Mesodermal cell (in vitro differentiated cells): Measurements from ENCODE around the gene BCCIP.

ENCODE experiments used
- H3K27ac ChIP-seq: 2 replicates; pipeline ENCODE4 v1.7.0; 2013; ENCODE audit warnings: mild to moderate bottlenecking, low read depth, low read length, moderate library complexity; ENCODE audit not compliant: severe bottlenecking
- H3K36me3 ChIP-seq: 2 replicates; pipeline ENCODE4 v1.7.1; 2013; ENCODE audit warnings: mild to moderate bottlenecking, low read length, moderate library complexity; ENCODE audit not compliant: control insufficient read depth, insufficient read depth
- H3K4me1 ChIP-seq: one replicate; pipeline ENCODE4 v1.7.1; 2013; ENCODE audit warnings: mild to moderate bottlenecking, low read length; ENCODE audit not compliant: insufficient read depth, control insufficient read depth, poor library complexity, severe bottlenecking
- H3K4me3 ChIP-seq: 2 replicates; pipeline ENCODE4 v1.7.0; 2013; ENCODE audit warnings: low read length, control low read depth, mild to moderate bottlenecking; ENCODE audit not compliant: insufficient read depth, poor library complexity, severe bottlenecking; ENCODE audit errors: extremely low read depth
- H3K9me3 ChIP-seq: 2 replicates; pipeline ENCODE4 v1.7.1; 2013; ENCODE audit warnings: mild to moderate bottlenecking, low read length, moderate library complexity; ENCODE audit not compliant: control insufficient read depth
- WGBS, 2 experiments: methylation state at CpG; one replicate each; pipeline ENCODE4 v1.1.5; 2013; ENCODE audit warnings: missing lambda C conversion rate in 2 of 2; ENCODE audit not compliant: insufficient coverage in 2 of 2; 5-methylcytosine and 5-hydroxymethylcytosine counted together

The BCCIP gene

GRCh38 chr10:125823663-125824251, 411 bp downstream of the BCCIP start:
- 1% methylated on average over 15 to 16 of the region's 20 CpGs for WGBS, 2 experiments
- H3K4me1 ChIP-seq, result peaks cover 5% of the 10 kb centered on the region
- H3K36me3 ChIP-seq, result peaks cover 33% of the 10 kb centered on the region
- peak overlapping the region; percentile 99 for H3K27ac ChIP-seq
- H3K9me3 ChIP-seq, result no peaks in the 10 kb centered on the region
- H3K4me3 ChIP-seq, result peak overlapping the region; percentile 85

DNA sequence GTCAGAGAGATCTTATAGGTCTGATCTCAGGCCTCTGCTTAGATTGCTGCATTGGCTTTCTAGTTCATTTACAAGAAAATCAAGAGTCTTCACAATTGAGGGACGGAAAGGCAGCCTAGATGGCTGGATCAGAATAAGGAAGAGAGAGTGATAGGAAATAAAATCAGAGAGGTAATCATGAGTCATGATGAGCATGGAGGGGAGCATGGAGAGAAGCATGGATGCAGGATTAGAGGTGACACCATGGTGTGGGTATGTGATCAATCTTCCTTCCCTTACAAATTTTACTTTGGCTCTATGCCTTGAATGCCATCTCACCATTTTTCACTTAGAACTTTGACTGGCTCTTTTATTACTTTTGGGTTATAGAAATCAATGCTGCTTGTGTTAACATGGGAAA, 1.4 kb downstream of the BCCIP start:
- WGBS, 2 experiments, result 80 to 92% methylated on average over 1 of the region's 1 CpG
- Histone ChIP-seq H3K27ac (no peak overlapping the region), H3K9me3 (no peaks in the 10 kb centered on the region), H3K4me3 (peak overlapping the region; percentile 85), H3K4me1 (peaks cover 5% of the 10 kb centered on the region), H3K36me3 (peaks cover 43% of the 10 kb centered on the region)

DNA sequence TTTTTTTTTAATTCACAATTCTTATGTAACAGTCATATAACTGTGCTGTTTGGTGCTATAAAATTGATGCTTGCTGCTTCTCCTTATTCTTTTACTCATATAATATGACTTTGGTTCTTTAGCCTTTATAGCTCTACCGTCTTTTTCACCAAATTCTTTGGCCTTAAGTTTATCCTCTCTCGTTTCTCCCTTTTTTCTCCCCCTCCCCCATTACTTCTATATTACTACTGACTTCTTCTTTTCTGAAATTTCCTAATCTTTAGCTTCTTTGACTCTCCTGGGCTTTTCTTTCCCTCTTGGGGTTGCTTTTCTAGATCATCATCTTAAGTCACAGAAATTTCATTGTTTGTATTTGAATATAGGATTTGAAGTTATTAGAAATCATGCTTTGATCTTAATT, 3.8 kb downstream of the BCCIP start:
- H3K4me1 ChIP-seq, result peaks cover 5% of the 10 kb centered on the region
- peaks cover 66% of the 10 kb centered on the region for H3K36me3 ChIP-seq
- no peaks in the 10 kb centered on the region for H3K9me3 ChIP-seq
- H3K4me3 ChIP-seq, result no peak overlapping the region
- no peak overlapping the region for H3K27ac ChIP-seq
- WGBS, 2 experiments, result 100% methylated on average over 1 to 2 of the region's 2 CpGs

- 95 to 96% methylated on average over 4 to 5 of the region's 5 CpGs for WGBS, 2 experiments
- Histone ChIP-seq H3K36me3 (peaks cover 78% of the 10 kb centered on the region), H3K4me1 (peaks cover 5% of the 10 kb centered on the region), H3K27ac (no peak overlapping the region), H3K4me3 (no peak overlapping the region), H3K9me3 (no peaks in the 10 kb centered on the region)
Observed at GRCh38 chr10:125828311-125828710, 5.0 kb downstream of the BCCIP start.

- no peaks in the 10 kb centered on the region for H3K4me1 ChIP-seq
- H3K9me3 ChIP-seq, result no peaks in the 10 kb centered on the region
- WGBS, 2 experiments, result 100% methylated on average over 2 of the region's 2 CpGs; no CpG with 5 or more reads in 1 of the 2 experiments
- peaks cover 90% of the 10 kb centered on the region for H3K36me3 ChIP-seq
- no peak overlapping the region for H3K4me3 ChIP-seq
- no peak overlapping the region for H3K27ac ChIP-seq
Observed at GRCh38 chr10:125836746-125837145, 13.4 kb downstream of the BCCIP start.

DNA sequence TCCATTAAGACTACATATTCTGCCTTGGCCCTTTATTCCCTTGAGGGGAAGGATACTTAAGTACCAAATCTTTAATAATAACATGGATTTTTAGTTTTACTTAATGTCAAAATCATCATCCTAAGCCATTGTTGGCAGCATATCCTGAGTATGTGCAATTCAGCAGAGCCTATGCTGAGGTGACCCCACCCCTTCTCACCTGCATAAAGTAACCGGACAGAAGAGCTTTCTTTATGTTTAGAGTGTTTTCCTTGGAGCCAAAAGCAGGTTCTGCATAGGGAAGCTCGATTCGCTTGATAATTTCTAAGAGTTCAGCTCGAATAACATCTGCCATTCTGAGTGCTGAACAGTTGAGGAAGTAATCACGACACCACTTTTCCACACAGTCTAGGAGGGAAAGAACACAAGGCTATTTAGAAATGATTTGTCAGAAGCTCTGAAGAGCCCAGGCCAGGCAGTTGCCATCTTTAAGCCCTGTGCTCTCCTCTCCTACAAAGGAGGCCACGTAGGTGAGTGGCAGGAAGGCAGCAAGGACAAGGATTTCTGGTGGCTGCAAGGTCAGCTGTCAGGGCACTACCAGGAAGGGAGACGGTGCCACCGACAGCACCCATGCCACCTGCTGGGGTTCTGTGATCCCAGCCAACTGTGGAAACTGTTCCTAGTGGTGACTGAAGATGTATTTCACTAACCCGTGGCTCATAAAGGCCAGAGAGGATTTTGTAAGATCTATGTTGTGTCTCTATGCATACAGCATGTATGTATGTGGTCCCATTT, 15.6 kb downstream of the BCCIP start:
- no peaks in the 10 kb centered on the region for H3K4me1 ChIP-seq
- peaks cover 75% of the 10 kb centered on the region for H3K36me3 ChIP-seq
- 87 to 94% methylated on average over 5 to 6 of the region's 9 CpGs for WGBS, 2 experiments
- H3K4me3 ChIP-seq, result no peak overlapping the region
- H3K27ac ChIP-seq, result no peak overlapping the region
- no peaks in the 10 kb centered on the region for H3K9me3 ChIP-seq

DNA sequence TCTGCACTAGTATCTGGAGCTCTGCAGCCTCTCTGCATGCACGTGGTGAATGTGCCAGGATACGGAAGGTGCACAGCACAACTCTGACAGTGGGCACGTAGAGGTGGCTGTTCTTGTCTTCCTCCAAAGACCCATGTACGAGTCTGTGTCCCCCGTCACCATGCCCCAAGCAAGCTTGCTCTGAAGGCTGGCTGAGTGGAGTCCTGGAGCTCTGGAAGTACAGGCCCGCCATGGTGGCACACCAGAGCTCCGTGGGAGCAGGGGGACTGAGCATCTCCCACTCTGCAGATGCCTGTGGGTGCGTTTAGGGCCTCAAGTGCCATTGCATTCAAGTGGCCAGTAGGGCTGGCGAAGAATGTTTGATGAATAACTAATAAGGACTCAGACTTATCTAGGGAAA, 17.1 kb downstream of the BCCIP start:
- Histone ChIP-seq H3K36me3 (peaks cover 66% of the 10 kb centered on the region), H3K9me3 (no peaks in the 10 kb centered on the region), H3K27ac (no peak overlapping the region), H3K4me3 (no peak overlapping the region), H3K4me1 (no peaks in the 10 kb centered on the region)
- WGBS, 2 experiments, result 91 to 97% methylated on average over 5 to 9 of the region's 9 CpGs

DNA sequence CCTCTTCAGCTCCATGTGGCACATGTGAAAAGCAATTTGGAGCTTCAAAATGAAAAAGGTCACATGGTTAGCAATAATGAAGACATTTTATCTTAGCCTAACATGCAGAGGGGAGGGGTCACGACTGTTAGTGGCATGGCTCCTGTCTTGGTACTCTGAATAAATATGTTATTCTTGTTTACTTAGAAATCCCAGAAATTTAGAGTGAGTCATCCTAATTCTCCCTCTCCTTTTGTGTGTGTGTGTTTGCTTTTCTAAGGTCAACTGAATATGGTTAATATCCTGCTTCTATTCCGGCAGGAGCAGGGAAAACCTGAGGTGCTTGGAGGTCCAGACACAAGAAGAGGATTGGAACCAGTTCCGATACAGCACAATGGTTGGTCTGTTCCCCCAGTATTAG, 17.6 kb downstream of the BCCIP start:
- Histone ChIP-seq H3K4me1 (no peaks in the 10 kb centered on the region), H3K36me3 (peaks cover 64% of the 10 kb centered on the region), H3K27ac (no peak overlapping the region), H3K9me3 (no peaks in the 10 kb centered on the region), H3K4me3 (no peak overlapping the region)
- WGBS, 2 experiments, result 88% methylated on average over 1 of the region's 3 CpGs; no CpG with 5 or more reads in 1 of the 2 experiments

DNA sequence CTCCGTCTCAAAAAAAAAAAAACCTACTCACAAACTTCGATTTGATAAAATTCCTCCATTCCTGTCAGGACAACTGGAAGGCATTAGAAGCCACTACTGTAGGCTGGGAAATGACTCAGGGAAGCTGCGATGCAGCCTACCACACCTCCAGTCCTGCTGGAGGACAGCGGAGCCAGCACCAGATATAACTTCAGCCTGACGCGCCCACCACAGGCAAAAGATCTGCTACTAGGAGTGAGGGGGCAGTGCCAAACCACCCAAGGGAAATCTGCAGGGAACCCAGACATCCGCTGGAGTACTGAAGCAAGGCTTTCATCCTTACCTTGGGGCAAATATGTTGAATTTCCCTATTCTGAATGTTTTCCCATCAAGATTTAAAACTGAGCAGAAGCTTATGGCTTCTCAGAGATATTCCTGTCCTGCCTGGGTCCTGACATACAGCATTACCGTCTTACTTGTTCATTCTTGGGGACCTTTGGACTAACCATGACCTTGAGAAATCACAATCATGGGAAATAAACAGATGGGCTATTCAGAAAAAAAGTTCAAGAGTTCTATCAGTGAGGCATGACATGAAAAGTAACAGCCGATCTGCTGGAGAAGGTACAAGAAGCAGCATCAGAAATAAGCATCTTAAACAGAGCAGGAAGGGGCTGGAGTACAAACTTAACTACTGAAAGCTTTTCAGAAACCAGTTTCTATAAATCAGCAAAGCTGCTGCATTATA, 20.4 kb downstream of the BCCIP start:
- Histone ChIP-seq H3K36me3 (peaks cover 47% of the 10 kb centered on the region), H3K4me3 (no peak overlapping the region), H3K27ac (no peak overlapping the region), H3K4me1 (no peaks in the 10 kb centered on the region), H3K9me3 (no peaks in the 10 kb centered on the region)
- 93 to 94% methylated on average over 6 to 8 of the region's 9 CpGs for WGBS, 2 experiments

GRCh38 chr10:125844751-125845221, 21.4 kb downstream of the BCCIP start:
- Histone ChIP-seq H3K36me3 (peaks cover 47% of the 10 kb centered on the region), H3K9me3 (no peaks in the 10 kb centered on the region), H3K4me1 (no peaks in the 10 kb centered on the region), H3K27ac (no peak overlapping the region), H3K4me3 (no peak overlapping the region)
- 97 to 100% methylated on average over 5 to 7 of the region's 7 CpGs for WGBS, 2 experiments
